Tibial nerve (tissue), 4 donors: ENCODE data around the gene CCDC120. TPM values are rescaled to one million over a fixed set of nuclear protein-coding genes. Genes with fewer than 3 reads are reported as not detected.

ENCODE experiments used
- DNase-seq, 2 donors: peaks; one replicate each; pipeline ENCODE4 v3.0.0-alpha.2; 2019; ENCODE audit warnings: low spot score in 2 of 2
- H3K27ac ChIP-seq, 4 donors: fragments of 200-600 bp; sonication (generic) in 3 of 4; one replicate each; pipeline ENCODE4 v1.5.1; 2017 to 2019; ENCODE audit warnings: mild to moderate bottlenecking in 1 of 4
- H3K27me3 ChIP-seq, 2 donors: fragments of 200-600 bp; sonication (generic) in 1 of 2; one replicate each; pipeline versions ENCODE4 v1.5.1 to v1.6.0; 2017 to 2019
- H3K36me3 ChIP-seq, 3 donors: fragments of 200-600 bp; sonication (generic); one replicate each; pipeline ENCODE4 v1.5.1; 2018 to 2019
- H3K4me1 ChIP-seq, 4 donors: fragments of 200-600 bp; sonication (generic) in 3 of 4; one replicate each; pipeline ENCODE4 v1.5.1; 2017 to 2019
- H3K4me3 ChIP-seq, 4 donors: fragments of 200-600 bp; sonication (generic) in 3 of 4; one replicate each; pipeline ENCODE4 v1.5.1; 2017 to 2019; ENCODE audit warnings: mild to moderate bottlenecking in 1 of 4, moderate library complexity in 1 of 4
- H3K9me3 ChIP-seq, 4 donors: fragments of 200-600 bp; sonication (generic) in 3 of 4; one replicate each; pipeline ENCODE4 v1.5.1; 2017 to 2019
- CTCF ChIP-seq, 5 experiments: fragments of 200-600 bp in 3 of 5; fragments of 450-650 bp in 2 of 5; sonication (generic) in 3 of 5; IDR thresholded peaks; one replicate each; pipeline ENCODE4 v1.5.1; 2016 to 2019; ENCODE audit warnings: antibody characterized with exemption in 5 of 5, mild to moderate bottlenecking in 3 of 5, moderate library complexity in 2 of 5
- EP300 ChIP-seq, 2 donors: sonication (generic); formaldehyde crosslinking; IDR thresholded peaks; one replicate each; pipeline ENCODE4 v1.6.1; 2017; ENCODE audit warnings: antibody characterized with exemption in 2 of 2, mild to moderate bottlenecking in 1 of 2
- POLR2A ChIP-seq, 2 donors: fragments of 450-650 bp; IDR thresholded peaks; one replicate each; pipeline ENCODE4 v1.6.1; 2017; ENCODE audit warnings: antibody characterized with exemption in 2 of 2, mild to moderate bottlenecking in 2 of 2, moderate library complexity in 2 of 2
- WGBS, 2 donors: methylation state at CpG; one replicate each; pipeline ENCODE4 v1.1.5; 2018; 5-methylcytosine and 5-hydroxymethylcytosine counted together
- total RNA-seq, 4 donors: library from RNA; depleted of rRNA; stranded (reverse); fragments of >200 nt; gene quantifications; one replicate each; pipeline ENCODE4 v1.1.0, GENCODE V29; 2016

CCDC120 gene
- total RNA-seq, 4 donors from 2014 or later: 4.1 to 6.6 (median 4.5) TPM

DNA sequence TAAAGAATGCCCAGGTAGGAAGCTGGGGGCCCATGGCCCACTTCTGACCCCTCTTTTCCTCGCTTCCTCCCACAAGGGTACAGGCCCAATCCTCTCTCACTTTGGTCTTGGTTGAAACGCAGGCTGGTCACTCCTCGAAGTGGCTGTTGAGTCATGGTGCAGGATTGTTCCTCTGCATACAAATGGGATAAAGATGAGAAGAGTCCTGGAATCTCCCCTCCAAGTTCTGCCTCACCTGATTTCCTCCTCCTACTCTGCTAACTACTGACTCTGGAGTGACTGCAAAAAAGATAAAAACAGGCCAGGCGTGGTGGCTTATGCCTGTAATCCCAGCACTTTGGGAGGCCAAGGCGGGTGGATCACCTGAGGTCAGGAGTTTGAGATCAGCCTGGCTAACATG, 19.1 kb downstream of the CCDC120 start:
- H3K4me1 ChIP-seq: peaks cover 0 to 25% (median 6%) of the 10 kb centered on the region in 4 donors
- H3K27me3 ChIP-seq: no peaks in the 10 kb centered on the region
- TF ChIP-seq EP300 (IDR thresholded peaks at IDR 0.05): no peak
- no peak for TF ChIP-seq POLR2A (IDR thresholded peaks at IDR 0.05)
- no peak for TF ChIP-seq CTCF (IDR thresholded peaks at IDR 0.05)
- H3K36me3 ChIP-seq: peaks cover 0 to 36% (median 0%) of the 10 kb centered on the region in 3 donors
- H3K4me3 ChIP-seq: no peak overlapping the region
- DNase-seq: no peak
- H3K27ac ChIP-seq: no peak overlapping the region
- no peaks in the 10 kb centered on the region for H3K9me3 ChIP-seq
- 80 to 91% methylated on average over 4 to 5 of the region's 5 CpGs for WGBS, 2 donors

DNA sequence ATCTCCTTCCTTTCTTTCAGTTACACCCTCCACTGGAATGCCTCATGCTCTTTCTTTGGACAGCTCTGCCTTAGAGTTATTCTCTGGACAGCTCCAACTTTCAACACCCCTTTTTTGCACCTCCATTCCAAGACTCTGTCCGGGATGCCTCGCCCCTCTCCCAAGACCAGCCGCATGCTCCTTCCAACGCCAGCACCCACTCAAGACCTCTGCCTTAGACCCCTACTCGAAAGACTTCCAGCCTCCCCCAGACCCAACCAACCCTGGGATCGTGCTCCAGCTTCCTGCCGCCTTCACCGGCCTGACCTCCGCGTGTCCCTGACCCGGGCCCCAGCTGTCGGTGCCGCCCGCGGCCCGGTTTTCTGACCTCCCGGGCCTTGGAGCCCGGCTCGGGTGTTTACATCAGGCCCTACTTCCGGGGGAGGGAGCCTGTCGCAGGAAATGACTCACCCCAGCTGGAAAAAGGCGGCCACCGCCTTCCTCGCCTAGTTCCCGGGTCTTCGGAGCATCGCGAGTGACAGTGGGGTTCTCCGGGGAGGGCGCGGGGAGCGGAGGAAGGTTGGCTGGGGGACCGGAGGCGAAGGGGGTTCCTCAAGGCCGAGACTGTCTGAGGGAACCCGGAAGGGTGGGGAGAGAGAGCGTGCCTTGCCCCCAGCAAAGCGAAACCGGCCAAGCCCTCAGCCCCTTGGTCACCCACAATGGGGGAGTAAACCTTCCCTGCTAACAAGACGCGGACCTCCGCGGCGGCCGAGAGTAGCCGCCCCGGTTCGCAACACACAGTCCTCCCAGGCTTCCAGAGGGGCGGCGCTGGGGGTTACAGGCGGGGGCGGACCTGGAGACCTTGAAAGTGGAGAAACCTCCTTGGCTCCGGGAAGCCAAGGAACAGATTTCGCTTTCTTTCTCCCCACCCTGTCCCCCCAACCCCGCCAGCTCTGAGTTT, 21.0 kb downstream of the CCDC120 start, which contains the start of gene WDR45:
Gene WDR45 (minus strand): TSS at position 399 of the 940 bp plus-strand sequence. CDS start 1,792 bp downstream, outside the sequence.
- DNase-seq: peak; percentile 40 to 66
- WGBS, 2 donors: 1 to 48% methylated on average over 11 to 55 of the region's 55 CpGs
- Histone ChIP-seq H3K4me1 (peaks cover 0 to 13% (median 3%) of the 10 kb centered on the region in 4 donors), H3K9me3 (no peaks in the 10 kb centered on the region), H3K4me3 (peak within 1 kb of the TSS; percentile 56 to 73 (median 64)), H3K27ac (peak within 1 kb of the TSS; percentile 88 to 96 (median 96)), H3K36me3 (peaks cover 0 to 35% (median 0%) of the 10 kb centered on the region in 3 donors), H3K27me3 (no peaks in the 10 kb centered on the region)
- TF ChIP-seq POLR2A (IDR thresholded peaks at IDR 0.05): peak; percentile 46 to 72
- TF ChIP-seq CTCF (IDR thresholded peaks at IDR 0.05): peak in 1 of 5 experiments; percentile 15
- peak; percentile 60 to 94 for TF ChIP-seq EP300 (IDR thresholded peaks at IDR 0.05)

- DNase-seq: no peak
- Histone ChIP-seq H3K4me1 (peaks cover 0 to 13% (median 3%) of the 10 kb centered on the region in 4 donors), H3K27me3 (no peaks in the 10 kb centered on the region), H3K27ac (no peak overlapping the region), H3K4me3 (no peak overlapping the region), H3K36me3 (peaks cover 0 to 9% (median 0%) of the 10 kb centered on the region in 3 donors), H3K9me3 (no peaks in the 10 kb centered on the region)
- 77 to 78% methylated on average over 4 of the region's 4 CpGs for WGBS, 2 donors
- TF ChIP-seq CTCF (IDR thresholded peaks at IDR 0.05) (no peak), POLR2A (IDR thresholded peaks at IDR 0.05) (no peak), EP300 (IDR thresholded peaks at IDR 0.05) (no peak)
These were observed 23.6 kb downstream of the CCDC120 start for GRCh38 chrX:49082271-49082871.

- H3K4me1 ChIP-seq: no peaks in the 10 kb centered on the region
- H3K9me3 ChIP-seq: no peaks in the 10 kb centered on the region
- H3K4me3 ChIP-seq: no peak overlapping the region
- DNase-seq: no peak
- WGBS, 2 donors: 77 to 81% methylated on average over 4 of the region's 4 CpGs
- TF ChIP-seq POLR2A (IDR thresholded peaks at IDR 0.05): no peak
- TF ChIP-seq EP300 (IDR thresholded peaks at IDR 0.05): no peak
- TF ChIP-seq CTCF (IDR thresholded peaks at IDR 0.05): no peak
- no peaks in the 10 kb centered on the region for H3K27me3 ChIP-seq
- H3K36me3 ChIP-seq: no peaks in the 10 kb centered on the region
- no peak overlapping the region for H3K27ac ChIP-seq
These were observed 30.8 kb downstream of the CCDC120 start for GRCh38 chrX:49089553-49089952.
